SK-N-SH (cell line): Measurements from ENCODE around the gene CDKAL1.

Source experiments
- CTCF ChIP-seq: fragments of 200-600 bp; sonication (generic); IDR thresholded peaks from 2 replicates; pipeline ENCODE4 v1.6.1; 2017; ENCODE audit warnings: antibody characterized with exemption, mild to moderate bottlenecking, moderate library complexity
- GABPA ChIP-seq: IDR thresholded peaks from 2 replicates; pipeline ENCODE4 v1.4.0; 2012; ENCODE audit warnings: low read depth, mild to moderate bottlenecking
- MXI1 ChIP-seq: IDR thresholded peaks from 2 replicates; pipeline ENCODE4 v1.6.1; 2012; ENCODE audit warnings: mild to moderate bottlenecking, low read depth, low read length, improper control_type of control experiment
- USF2 ChIP-seq: fragments of 150-350 bp; IDR thresholded peaks from 2 replicates; pipeline ENCODE4 v1.6.1; 2017; ENCODE audit warnings: antibody characterized with exemption, low read length, low read depth, borderline replicate concordance

- TF ChIP-seq MXI1 = no peak
- no peak for TF ChIP-seq USF2
- TF ChIP-seq CTCF = no peak
- TF ChIP-seq GABPA = no peak
Observed at GRCh38 chr6:20569000-20569610, 34.8 kb downstream of the CDKAL1 start.
